Measurements from ENCODE around the gene UBE2E2. TPM values are rescaled to one million over a fixed set of nuclear protein-coding genes. Genes with fewer than 3 reads are reported as not detected.

UBE2E2 gene
- total RNA-seq, 1 donor from 2014 or later = 40.0 TPM

DNA sequence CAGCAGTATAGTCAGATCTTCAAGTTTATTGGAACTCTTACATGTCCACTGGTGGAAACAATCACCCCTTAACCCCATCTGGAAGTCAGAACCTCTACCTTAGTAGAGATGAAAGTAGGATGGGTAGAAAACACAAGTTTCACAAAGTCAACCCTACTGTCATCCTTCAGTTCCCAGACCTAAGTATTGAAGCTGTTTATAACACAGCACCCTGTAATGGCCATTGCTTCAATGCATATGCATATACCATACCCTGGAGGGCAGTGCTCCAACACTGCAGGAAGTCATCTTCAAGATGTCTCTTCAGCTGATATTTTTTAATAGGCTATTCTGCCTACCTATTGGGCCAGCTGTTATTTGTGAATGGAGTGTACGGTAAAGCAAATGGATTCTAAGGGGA lies 241.3 kb downstream of the UBE2E2 start:
- ATAC-seq = no peak
- intact Hi-C loops (cut with DNase I) = no loop called here
- no peak for DNase-seq (ENCODE audit: missing footprints)

DNA sequence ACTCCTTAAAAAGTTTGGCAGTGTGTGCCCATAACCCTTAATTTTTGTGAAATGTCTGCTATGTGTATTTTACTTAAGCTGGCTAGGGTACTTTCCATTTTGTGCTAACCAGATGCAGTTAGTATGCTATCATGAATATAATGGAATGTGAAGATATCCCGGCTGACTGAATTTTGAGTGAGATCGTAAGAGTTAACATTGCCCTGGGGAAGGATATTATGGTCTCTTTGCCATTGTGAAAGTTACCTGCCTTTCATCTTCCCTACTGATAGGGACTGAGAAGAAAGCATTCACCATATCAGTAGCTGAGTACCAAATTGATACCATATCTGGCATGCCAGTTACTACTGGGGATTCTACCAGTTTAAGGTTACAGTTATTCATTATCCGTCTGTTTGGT lies 243.2 kb downstream of the UBE2E2 start:
- ATAC-seq (no peak), DNase-seq (ENCODE audit: missing footprints) (no peak)
- intact Hi-C loops (cut with DNase I) = no loop called here

DNA sequence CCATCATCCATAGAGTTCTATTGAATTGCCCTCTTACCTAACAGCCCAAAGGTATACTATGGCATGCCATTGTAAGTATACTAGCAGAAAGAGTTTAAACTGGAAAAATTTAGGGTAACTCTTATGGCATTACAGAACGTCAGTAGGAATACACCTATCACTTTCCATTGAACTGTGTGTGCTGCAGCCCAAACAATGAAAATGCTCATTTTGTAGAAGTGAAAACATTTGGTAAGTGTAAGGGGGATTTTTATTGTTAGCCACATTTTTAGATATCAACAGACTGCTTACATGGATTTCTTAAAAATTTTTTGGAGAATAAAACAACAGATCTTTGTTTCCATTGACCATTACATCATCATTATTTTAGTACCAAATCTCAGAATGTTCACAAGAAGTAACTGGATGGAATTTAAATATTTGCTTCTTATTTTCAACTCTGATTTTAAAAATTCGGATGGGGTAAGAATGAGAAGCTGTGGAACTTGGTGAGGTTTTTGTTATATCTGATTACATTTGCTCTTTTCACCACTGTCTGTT lies 245.9 kb downstream of the UBE2E2 start:
- intact Hi-C loops (cut with DNase I) = no loop called here
- DNase-seq (ENCODE audit: missing footprints) (no peak), ATAC-seq (peak; percentile 37)

DNA sequence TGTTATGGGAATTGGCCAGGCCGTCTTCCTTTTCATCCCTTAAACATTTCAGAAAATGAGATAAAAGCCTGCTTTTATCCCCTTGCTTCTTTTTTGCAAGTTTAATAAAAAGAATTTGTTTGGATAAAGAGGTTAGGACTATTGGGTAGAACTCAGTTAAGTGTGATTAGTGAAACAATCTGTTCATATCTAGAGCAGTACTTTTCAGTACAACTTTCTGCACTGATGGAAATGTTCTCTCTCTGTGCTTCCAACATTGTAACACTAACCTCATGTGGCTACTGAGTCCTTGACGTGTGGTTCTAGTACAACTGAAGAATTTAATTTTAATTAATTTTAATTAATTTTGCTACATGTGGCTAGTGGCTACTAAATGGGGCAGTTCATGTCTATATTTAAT lies 246.9 kb downstream of the UBE2E2 start:
- ATAC-seq = peak; percentile 43

DNA sequence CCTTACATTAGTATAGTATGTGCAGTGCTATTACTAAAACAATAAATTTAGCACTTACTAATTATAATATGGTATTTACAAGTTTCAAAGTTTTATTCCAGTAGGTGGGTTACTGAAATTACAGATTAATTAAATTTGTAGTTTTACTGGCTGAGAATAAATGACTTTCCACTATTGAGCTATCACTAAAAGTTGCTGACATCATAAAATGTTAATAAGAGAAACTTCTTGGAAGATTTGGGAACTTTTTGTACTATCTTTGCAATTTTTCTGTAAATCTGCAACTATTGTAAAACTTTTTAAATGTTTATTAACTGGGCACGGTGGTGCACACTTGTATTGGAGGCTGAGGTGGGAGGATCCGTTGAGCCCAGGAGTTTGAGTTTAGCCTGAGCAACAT lies 247.7 kb downstream of the UBE2E2 start:
- DNase-seq (ENCODE audit: missing footprints) (no peak), ATAC-seq (no peak)
- intact Hi-C loops (cut with DNase I) = no loop called here

More for the DNA sequence above, 246.9 kb downstream of the UBE2E2 start:
- intact Hi-C loops (cut with DNase I) = no loop called here
- no peak for DNase-seq (ENCODE audit: missing footprints)

DNA sequence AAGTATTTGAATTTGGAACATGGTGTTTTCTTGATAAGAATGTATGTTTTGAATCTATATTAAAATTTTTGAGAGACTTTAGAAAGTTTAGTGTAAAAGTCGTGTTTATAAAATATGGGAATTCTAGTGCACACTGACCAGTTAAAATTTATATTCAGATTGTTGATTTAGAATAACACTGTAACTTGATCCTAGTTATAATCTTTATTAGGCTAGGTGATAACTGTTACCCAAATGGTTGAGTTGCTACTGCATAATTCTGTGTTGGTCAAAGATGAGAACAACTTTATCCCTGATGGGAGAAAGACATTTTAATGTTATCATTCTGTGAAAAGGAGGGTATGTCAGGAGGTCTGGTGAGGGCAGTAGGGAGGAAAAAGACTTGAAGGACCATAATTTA lies 249.3 kb downstream of the UBE2E2 start:
- DNase-seq (ENCODE audit: missing footprints) (no peak), ATAC-seq (no peak)
- intact Hi-C loops (cut with DNase I) = no loop called here

DNA sequence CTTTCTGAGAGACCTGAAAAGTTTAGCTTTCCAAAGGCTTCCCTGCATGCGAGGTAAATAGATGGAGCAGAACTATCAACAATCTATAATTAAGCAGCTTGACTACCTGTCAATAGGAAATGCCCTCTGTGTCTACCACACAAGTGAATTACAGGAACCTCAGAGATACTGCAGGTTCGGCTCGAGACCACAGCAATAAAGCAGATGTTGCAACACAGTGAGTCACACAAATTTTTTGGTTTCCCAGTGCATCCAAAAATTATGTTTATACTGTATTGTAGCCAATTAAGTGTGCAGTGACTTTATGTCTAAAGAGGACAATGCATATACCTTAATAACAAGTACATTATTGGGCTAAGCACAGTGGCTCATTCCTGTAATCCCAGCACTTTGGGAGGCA lies 252.0 kb downstream of the UBE2E2 start:
- DNase-seq (ENCODE audit: missing footprints) = no peak
- ATAC-seq = peak; percentile 54
- intact Hi-C loops (cut with DNase I) = no loop called here

DNA sequence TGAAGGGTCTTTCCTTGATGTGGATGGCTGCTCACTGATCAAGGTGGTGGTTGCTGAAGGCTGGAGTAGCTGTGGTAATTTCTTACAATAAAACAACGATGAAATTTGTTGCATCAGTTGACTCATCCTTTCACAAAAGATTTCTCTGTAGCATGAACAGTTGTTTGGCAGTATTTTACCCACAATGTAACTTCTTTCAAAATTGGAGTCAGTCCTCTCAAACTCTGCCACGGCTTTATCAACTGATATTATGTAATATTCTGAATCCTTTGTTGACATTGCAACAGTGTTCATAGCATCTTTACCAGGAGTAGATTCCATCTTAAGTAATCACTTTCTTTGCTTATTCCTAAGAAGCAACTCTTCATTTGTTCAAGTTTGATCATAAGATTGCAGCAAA lies 252.6 kb downstream of the UBE2E2 start:
- DNase-seq (ENCODE audit: missing footprints) = no peak
- intact Hi-C loops (cut with DNase I) = no loop called here
- peak; percentile 61 for ATAC-seq

DNA sequence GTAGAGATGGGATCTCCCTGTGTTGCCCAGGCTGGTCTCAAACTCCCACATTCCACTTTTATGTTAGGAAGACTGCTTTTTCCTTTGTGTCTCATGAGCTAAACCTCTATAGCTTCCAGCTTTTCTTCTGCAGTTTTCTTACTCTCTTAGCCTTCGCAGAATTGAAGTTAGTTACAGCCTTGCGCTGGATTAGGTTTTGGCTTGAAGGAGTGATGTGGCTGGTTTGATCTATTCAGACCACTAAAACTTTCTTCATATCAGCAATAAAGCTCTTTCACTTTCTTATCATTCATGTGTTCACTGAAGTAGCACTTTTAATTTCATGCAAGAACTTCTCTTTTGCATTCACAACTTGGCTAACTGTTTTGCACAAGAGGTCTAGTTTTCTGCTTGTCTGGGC lies 254.6 kb downstream of the UBE2E2 start:
- intact Hi-C loops (cut with DNase I) = no loop called here
- ATAC-seq = no peak
- no peak for DNase-seq (ENCODE audit: missing footprints)

DNA sequence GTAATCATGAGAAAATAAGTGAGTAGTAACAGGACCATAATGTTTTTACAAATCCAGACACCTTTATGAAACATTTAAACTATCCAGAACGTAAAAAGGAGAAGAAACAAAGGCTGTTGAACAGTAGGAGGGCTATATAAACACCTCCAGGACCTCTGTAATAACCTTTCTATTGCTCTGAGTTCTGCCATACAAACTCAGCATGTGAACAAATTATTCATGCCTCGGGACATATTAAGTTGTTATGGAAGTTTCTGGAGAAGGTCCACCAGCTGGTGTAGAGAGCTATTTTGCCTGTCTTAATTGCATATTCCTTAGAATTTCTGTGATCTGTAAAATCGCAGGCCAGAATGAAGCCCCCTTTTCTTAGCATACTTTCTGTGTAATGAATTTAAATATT lies 256.3 kb downstream of the UBE2E2 start:
- ATAC-seq (no peak), DNase-seq (ENCODE audit: missing footprints) (no peak)
- intact Hi-C loops (cut with DNase I) = no loop called here

DNA sequence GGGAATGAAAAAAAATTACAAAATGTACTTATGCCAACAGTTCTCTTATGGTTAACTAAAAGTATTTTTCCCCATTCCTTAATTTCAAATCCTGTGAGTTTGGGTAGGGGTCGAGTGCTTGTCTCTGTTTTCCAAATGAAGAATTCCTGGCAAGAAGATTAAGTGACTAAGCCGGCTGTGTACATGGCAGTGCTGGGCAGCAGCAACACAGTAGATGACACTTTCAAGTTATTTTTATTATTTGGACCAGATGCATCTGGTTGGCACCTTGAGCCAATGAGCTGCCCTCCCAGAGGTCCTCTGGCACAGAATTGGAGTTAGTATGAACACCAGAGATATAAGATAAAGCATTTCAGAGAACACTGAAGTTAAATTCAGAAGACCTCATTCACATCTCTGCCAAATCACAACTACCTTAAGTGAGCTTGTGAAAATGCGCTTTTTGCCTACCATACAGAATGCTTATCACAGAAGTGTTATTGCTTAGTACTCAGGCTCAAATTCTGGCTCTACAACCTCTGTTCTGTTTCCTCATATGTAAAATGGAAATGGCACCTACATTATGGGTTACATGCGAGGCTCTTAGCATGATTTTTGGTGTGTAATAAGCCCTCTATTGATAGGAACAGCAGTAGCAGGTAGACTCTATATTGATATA lies 256.9 kb downstream of the UBE2E2 start:
- no peak for DNase-seq (ENCODE audit: missing footprints)
- ATAC-seq = peak; percentile 91
- intact Hi-C loops (cut with DNase I) = loop anchor here (5.0 kb wide), 1 partner anchor 37 kb away; no protein-coding TSS in a partner anchor

DNA sequence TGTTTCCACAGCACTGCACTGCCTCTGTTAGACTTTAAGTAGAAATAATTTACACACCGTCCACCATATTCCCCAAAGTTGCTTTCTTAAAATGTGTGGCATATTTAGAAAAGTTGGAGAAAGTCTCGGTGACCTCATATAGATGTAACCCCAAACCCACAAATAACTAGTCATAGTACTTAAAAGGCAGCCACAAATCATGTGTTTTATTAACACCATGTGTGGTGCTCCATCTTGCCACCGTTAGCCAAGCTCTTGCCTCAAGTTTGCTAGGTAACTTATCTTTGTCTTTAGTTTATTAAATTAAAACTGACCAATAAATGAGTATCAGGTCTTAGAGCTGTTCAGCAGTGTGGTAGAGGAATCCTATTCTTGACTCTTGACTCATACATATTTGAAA lies 257.9 kb downstream of the UBE2E2 start:
- DNase-seq (ENCODE audit: missing footprints) (no peak), ATAC-seq (no peak)
- intact Hi-C loops (cut with DNase I) = loop anchor here (5.0 kb wide), 1 partner anchor 36 kb away; no protein-coding TSS in a partner anchor

DNA sequence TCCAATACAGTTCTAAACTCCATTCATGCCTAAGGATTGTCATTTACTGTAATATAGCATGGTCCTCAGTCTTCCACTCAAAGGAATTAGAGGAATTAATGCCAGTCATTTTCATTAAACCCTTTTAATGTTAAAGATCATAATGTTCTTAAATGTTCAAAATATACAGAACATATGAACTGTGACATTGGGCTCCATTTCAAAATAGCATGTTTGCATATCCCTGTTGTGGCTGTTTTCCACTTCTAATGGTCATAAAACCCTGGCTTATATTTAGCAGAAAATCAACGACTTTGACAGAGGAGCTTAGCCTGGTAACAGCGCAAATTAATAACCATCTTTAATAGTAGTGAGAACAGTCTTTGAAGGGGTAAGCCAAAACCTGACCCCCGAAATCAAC lies 260.7 kb downstream of the UBE2E2 start:
- ATAC-seq (no peak), DNase-seq (ENCODE audit: missing footprints) (no peak)
- intact Hi-C loops (cut with DNase I) = loop anchor here (5.0 kb wide), 1 partner anchor 34 kb away; no protein-coding TSS in a partner anchor

DNA sequence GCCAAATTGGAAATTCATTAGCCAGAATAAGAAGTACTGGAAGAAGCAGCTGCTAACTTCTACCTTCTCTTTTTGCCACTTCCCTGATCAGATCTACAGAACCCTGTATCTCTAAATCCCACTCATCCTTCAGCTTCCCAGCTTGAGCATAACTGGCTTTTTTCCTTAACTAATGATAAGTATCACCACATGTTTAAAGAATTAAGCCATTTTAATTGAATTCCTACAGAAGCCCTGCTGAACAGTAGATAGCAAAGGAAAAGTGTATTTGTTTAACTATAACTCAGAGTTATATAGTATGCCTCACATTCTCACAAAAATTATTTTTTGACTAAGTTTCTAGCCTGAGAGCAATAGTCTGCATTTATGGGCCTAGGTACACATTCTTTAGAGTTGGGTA lies 262.4 kb downstream of the UBE2E2 start:
- intact Hi-C loops (cut with DNase I) = no loop called here
- no peak for ATAC-seq

DNA sequence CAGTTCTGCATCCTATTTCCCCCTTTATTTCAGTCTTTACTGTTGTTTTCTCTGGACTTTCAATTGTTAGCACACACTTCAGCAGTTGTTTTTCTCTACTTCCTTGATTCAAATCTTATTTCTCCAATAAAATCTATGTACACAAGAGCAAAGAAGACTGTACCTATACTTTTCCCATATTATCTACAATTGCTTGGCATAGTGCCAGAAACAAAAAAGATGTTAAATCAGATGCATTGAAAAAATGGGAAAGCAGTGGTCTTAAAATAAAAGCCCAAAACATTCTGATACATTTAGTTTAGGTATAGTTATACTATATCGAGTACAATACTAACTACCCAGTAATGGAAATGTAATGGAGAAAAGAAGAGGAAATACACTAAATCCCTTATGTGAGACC lies 265.1 kb downstream of the UBE2E2 start:
- DNase-seq (ENCODE audit: missing footprints) (no peak), ATAC-seq (no peak)
- intact Hi-C loops (cut with DNase I) = no loop called here

More for the DNA sequence above, 262.4 kb downstream of the UBE2E2 start:
- DNase-seq (ENCODE audit: missing footprints) = no peak

DNA sequence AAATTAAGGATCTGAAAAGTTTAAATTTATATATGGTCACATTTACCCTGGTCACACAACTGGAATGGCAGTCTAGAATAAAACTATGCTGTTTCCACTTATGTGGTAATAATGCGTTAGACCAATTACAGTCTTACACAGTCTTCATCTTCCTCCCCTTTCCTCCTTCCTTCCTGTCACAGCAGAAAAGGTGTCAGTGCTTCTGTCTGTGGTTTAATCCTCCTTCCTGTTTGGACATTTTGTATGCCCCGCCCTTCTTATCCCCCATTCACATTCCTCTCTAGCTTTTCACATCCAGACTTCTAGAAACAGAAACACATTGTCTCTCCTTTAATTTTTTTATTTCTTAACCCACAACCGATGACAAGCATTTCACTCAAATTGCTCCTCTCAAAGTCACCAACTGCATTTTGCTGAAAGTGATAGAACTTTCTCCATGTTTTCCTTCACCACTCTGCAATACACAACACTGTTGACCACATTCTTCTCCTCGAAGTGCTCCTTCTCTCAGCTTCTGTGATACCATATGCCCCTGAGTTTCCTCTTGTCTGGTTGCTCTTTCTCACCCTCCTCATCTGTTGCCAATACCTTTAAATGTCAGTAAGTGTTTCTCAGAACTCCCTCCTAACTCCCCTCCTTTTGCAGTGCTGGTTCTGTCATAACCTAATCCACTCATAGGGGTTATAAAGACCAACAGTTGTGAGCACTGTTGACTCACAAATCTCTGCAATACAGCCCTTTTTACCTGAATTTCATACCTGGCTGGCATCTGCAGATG lies 271.6 kb downstream of the UBE2E2 start:
- DNase-seq (ENCODE audit: missing footprints) (no peak), ATAC-seq (no peak)
- intact Hi-C loops (cut with DNase I) = no loop called here

DNA sequence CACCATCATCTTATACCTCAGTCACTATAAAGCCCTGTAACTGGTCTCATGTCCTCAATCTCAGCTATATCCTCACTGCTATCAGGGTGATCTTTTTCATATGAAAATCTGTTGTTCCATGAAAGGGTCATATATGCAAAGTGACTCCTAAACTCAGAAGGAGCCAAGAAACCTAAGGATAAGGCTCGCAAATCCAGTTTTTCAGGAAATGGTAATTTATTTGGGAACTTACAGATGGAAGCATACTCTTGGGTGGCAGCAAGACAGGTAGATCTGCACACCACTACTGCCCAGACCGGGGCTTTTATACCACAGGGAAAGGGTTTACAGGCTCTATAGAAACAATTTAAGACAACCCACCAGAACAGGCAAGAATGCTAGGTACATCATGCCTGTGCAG lies 272.3 kb downstream of the UBE2E2 start:
- intact Hi-C loops (cut with DNase I) = no loop called here
- no peak for ATAC-seq
- no peak for DNase-seq (ENCODE audit: missing footprints)

DNA sequence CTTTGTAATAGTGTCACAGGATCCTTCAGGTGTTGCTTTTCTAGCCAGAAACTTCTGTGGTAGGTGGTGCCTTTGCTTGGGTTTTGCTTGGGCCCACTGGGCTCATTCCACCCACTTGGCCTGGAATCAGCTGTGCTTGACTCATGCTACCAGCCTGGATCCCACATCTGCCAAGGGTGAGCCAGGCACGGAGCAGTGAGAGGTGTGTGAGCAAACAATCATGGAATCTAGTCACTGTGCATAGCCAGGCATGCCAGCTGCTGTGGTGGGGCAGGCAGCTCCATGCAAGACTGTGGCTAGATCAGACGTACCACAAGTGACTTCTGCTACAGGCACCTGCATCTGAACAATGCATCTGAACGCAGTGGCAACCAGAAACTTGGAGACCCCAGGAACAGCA lies 275.9 kb downstream of the UBE2E2 start:
- intact Hi-C loops (cut with DNase I) = no loop called here
- ATAC-seq (no peak), DNase-seq (ENCODE audit: missing footprints) (peak; percentile 15)

DNA sequence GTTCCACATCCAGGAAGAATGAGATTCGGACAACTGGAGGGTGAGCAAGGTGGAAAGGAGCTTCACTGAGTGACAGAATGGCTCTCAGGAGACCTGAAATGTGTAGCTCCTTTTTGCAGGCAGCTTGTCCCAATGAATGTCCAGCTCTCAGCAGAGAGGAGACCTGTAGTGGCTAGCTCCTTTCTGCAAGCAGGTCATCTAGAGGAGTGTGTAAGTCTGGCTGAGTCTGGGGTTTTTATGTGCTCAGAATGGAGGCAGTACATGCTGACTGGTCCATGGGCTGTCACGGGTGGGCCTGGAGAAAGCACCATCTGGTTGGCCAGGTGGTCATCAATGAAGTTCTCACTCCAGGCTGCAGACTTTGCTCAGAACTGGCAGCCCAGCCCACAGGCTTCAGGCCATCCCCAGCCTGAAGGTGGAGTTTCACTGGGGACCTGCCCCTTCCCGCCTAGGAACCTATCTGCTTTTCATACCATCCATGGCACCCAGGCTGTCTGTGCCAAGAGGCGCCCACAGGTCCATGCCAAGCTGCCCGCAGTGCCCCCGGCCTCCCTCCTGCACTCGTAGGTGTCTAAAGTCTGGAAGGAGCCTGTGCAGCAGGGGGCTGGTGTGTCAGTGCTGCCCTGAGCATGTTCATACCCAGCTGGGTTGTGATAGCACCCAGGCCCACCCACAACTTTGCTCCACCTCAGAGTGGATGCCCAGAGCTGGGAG lies 276.6 kb downstream of the UBE2E2 start:
- intact Hi-C loops (cut with DNase I) = no loop called here
- DNase-seq (ENCODE audit: missing footprints) (peak; percentile 37), ATAC-seq (no peak)

DNA sequence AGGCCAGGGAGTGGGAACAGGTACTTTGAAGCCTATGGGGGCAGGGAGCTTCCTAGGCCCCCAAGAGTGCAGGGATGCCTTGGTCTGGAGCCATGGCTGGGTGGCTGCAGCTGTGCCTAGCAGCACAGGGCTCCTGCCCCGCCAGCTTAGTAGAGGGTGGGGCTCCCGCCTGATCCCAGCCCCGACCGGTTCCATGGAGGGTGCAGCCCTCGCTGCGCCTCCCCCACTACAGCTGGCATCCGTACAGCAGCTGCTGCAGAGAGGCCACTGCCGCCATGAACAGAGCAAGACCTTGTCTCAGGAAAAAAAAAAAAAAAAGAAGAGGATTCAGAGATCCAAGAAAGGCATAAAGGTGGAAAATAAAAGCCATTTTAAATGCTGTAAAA lies 277.2 kb downstream of the UBE2E2 start:
- intact Hi-C loops (cut with DNase I) = no loop called here
- peak; percentile 23 for ATAC-seq
- peak; percentile 23 for DNase-seq (ENCODE audit: missing footprints)

Measured in Right ventricle myocardium inferior (tissue), 1 donor.